Measurements from ENCODE around the gene SLC46A3. TPM values are rescaled to one million over a fixed set of nuclear protein-coding genes. Genes with fewer than 3 reads are reported as not detected.

Gene SLC46A3
- total RNA-seq, 4 donors from 2014 or later: 6.5 to 12.0 (median 9.0) TPM

- 31 to 32% methylated on average over 15 of the region's 15 CpGs for WGBS, 2 donors
These were observed 671 bp upstream of the SLC46A3 start for GRCh38 chr13:28719227-28720055.

DNA sequence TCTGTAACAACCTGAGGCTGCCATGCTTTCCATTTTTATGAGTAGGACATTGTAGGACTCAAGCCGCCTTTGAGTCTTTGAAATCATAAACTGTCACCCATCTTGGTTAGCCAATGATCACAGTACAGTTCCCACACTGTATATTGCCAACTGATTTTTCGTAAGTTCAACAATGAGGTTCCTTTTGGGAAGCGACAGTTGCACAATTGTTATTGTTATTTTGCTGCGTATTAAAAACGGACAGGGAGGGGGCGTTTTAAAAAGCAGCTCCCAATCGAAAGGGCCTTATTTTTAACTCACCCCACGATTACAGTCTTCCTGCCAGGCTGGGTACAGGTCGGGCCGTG is 601 bp downstream of the SLC46A3 start:
- DNase-seq (ENCODE audit: low spot score in 2 of 2): peak in 1 of 2 donors; percentile 47
- Histone ChIP-seq H3K27me3 (no peaks in the 10 kb centered on the region), H3K4me3 (peak overlapping the region; percentile 75 to 85 (median 76)), H3K36me3 (no peaks in the 10 kb centered on the region), H3K27ac (peak overlapping the region; percentile 77 to 96 (median 91)), H3K9me3 (no peaks in the 10 kb centered on the region), H3K4me1 (peaks cover 0 to 28% (median 5%) of the 10 kb centered on the region in 4 donors)
- no peak for TF ChIP-seq POLR2A (IDR thresholded peaks at IDR 0.05)
- WGBS, 2 donors: 2 to 3% methylated on average over 10 of the region's 10 CpGs

More at GRCh38 chr13:28719227-28720055, 671 bp upstream of the SLC46A3 start:
- Histone ChIP-seq H3K4me1 (peaks cover 0 to 28% (median 5%) of the 10 kb centered on the region in 4 donors), H3K36me3 (no peaks in the 10 kb centered on the region), H3K4me3 (peak overlapping the region; percentile 75 to 85 (median 76)), H3K27me3 (no peaks in the 10 kb centered on the region), H3K27ac (peak overlapping the region in 3 of 4 donors; percentile 90 to 96 (median 92)), H3K9me3 (no peaks in the 10 kb centered on the region)
- no peak for DNase-seq (ENCODE audit: low spot score in 2 of 2)
- TF ChIP-seq POLR2A (IDR thresholded peaks at IDR 0.05): no peak
- TF ChIP-seq EP300 (IDR thresholded peaks at IDR 0.05): no peak
- TF ChIP-seq CTCF (IDR thresholded peaks at IDR 0.05): no peak

DNA sequence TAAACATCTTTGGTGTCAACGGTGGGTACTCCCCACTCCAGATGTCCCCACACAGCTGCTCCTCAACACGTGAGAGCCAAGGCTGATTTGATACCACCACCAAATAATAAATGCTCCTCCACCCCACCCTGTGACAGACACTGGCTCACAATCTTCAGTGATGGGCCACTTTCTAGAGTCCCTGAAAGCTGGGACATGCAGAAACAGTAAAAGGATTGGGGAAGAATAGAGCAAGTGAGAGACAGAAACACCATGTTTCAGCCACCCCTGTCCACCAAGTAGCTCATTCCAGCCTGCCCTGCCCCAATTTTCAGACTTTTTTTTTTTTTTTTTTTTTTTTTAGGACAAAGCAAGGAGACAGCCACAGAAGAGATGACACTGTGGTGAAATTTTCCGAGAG is 1.6 kb downstream of the SLC46A3 start:
- 68 to 76% methylated on average over 3 of the region's 3 CpGs for WGBS, 2 donors
- no peak for DNase-seq (ENCODE audit: low spot score in 2 of 2)

GRCh38 chr13:28716511-28716910 is 2.3 kb downstream of the SLC46A3 start:
- WGBS, 2 donors: 46 to 53% methylated on average over 8 of the region's 8 CpGs
- Histone ChIP-seq H3K36me3 (no peaks in the 10 kb centered on the region), H3K9me3 (no peaks in the 10 kb centered on the region), H3K27me3 (no peaks in the 10 kb centered on the region), H3K27ac (peak overlapping the region in 3 of 4 donors; percentile 50 to 96 (median 92)), H3K4me1 (peaks cover 0 to 28% (median 5%) of the 10 kb centered on the region in 4 donors), H3K4me3 (no peak overlapping the region)
- TF ChIP-seq CTCF (IDR thresholded peaks at IDR 0.05) (no peak), POLR2A (IDR thresholded peaks at IDR 0.05) (no peak), EP300 (IDR thresholded peaks at IDR 0.05) (peak in 1 of 2 donors; percentile 26)
- no peak for DNase-seq (ENCODE audit: low spot score in 2 of 2)

More for the DNA sequence above, 1.6 kb downstream of the SLC46A3 start:
- peak overlapping the region in 3 of 4 donors; percentile 50 to 96 (median 92) for H3K27ac ChIP-seq
- no peak overlapping the region for H3K4me3 ChIP-seq
- no peaks in the 10 kb centered on the region for H3K9me3 ChIP-seq
- H3K27me3 ChIP-seq: no peaks in the 10 kb centered on the region
- no peaks in the 10 kb centered on the region for H3K36me3 ChIP-seq
- peaks cover 0 to 28% (median 5%) of the 10 kb centered on the region in 4 donors for H3K4me1 ChIP-seq
- TF ChIP-seq POLR2A (IDR thresholded peaks at IDR 0.05): no peak
- no peak for TF ChIP-seq CTCF (IDR thresholded peaks at IDR 0.05)
- TF ChIP-seq EP300 (IDR thresholded peaks at IDR 0.05): no peak

DNA sequence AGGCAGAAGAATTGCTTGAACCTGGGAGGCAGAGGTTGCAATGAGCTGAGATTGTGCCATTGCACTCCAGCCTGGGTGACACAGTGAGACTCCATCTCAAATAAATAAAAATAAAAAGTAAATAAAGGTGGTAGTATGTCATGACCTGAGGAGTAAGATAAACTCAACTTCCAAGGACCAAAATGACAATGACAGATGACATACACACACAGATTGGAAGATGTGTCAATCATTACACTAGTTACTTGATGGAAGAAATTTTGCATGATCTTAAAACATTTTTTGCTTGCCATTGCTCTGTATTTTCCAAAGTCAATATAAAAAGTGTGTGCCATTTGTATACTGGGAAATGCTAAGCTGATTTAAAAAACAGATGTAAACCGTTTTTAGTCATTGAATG is 4.1 kb downstream of the SLC46A3 start:
- H3K9me3 ChIP-seq: no peaks in the 10 kb centered on the region
- TF ChIP-seq CTCF (IDR thresholded peaks at IDR 0.05) (no peak), POLR2A (IDR thresholded peaks at IDR 0.05) (no peak), EP300 (IDR thresholded peaks at IDR 0.05) (no peak)
- H3K27me3 ChIP-seq: no peaks in the 10 kb centered on the region
- DNase-seq (ENCODE audit: low spot score in 2 of 2): no peak
- H3K4me3 ChIP-seq: no peak overlapping the region
- H3K4me1 ChIP-seq: peaks cover 0 to 25% (median 4%) of the 10 kb centered on the region in 4 donors
- no peak overlapping the region for H3K27ac ChIP-seq
- H3K36me3 ChIP-seq: peaks cover 0 to 12% (median 0%) of the 10 kb centered on the region in 3 donors
- WGBS, 2 donors: 82 to 87% methylated on average over 1 of the region's 1 CpG
